Hepatocyte (in vitro differentiated cells): ENCODE results near the gene EGFL7.

Experiments used
- CTCF ChIP-seq: fragments of 200-600 bp; sonication (generic); IDR thresholded peaks from 2 replicates; pipeline ENCODE4 v1.5.1; 2016; ENCODE audit warnings: antibody characterized with exemption, mild to moderate bottlenecking; ENCODE audit not compliant: poor library complexity
- EZH2 ChIP-seq: fragments of 200-600 bp; sonication (generic); IDR thresholded peaks from 2 replicates; pipeline ENCODE4 v1.6.1; 2016; ENCODE audit warnings: antibody characterized with exemption, mild to moderate bottlenecking, borderline replicate concordance

GRCh38 chr9:136705564-136705963 lies 42.8 kb downstream of the EGFL7 start:
- TF ChIP-seq EZH2 (no peak), CTCF (no peak)
